CMK (cell line): ENCODE results near the gene OR5D16.
"Not testable (repeated sequence)": the region's sequence is repeated elsewhere in the genome, so short reads cannot be mapped to it uniquely, and the experiment has no call there.

Source experiments
- DNase-seq: peaks from one replicate; pipeline ENCODE4 v3.0.0-alpha.2; 2010; ENCODE audit warnings: low read depth

Gene OR5D16

GRCh38 chr11:55838452-55838851, at the start of gene OR5D16:
TSS of gene OR5D16 (plus strand) at chr11:55838752. CDS start at chr11:55838752, 0 bp downstream.
- no peak for DNase-seq

- DNase-seq = no peak
Observed at GRCh38 chr11:55791606-55792005, 46.9 kb upstream of the OR5D16 start.

GRCh38 chr11:55793321-55793720, 45.2 kb upstream of the OR5D16 start:
- no peak for DNase-seq

GRCh38 chr11:55795256-55795655, 43.3 kb upstream of the OR5D16 start, which contains the start of gene OR5D14:
TSS of gene OR5D14 (plus strand) at chr11:55795556. CDS start at chr11:55795556, 0 bp downstream.
- DNase-seq = no peak

GRCh38 chr11:55806248-55806647, 32.3 kb upstream of the OR5D16 start:
- no peak for DNase-seq

- DNase-seq = no peak
Observed at GRCh38 chr11:55811067-55811466, 27.5 kb upstream of the OR5D16 start, which contains the start of gene OR5L1. TSS of gene OR5L1 (plus strand) at chr11:55811367. CDS start at chr11:55811467, 100 bp downstream.

GRCh38 chr11:55819330-55819729, 19.2 kb upstream of the OR5D16 start, which contains the start of gene OR5D18:
TSS of gene OR5D18 (plus strand) at chr11:55819630. CDS start at chr11:55819630, 0 bp downstream.
- no peak for DNase-seq

GRCh38 chr11:55826919-55827318, 11.6 kb upstream of the OR5D16 start, which contains the start of gene OR5L2:
TSS of gene OR5L2 (plus strand) at chr11:55827219. CDS start at chr11:55827219, 0 bp downstream.
- DNase-seq = no peak

GRCh38 chr11:55847453-55847852, 8.9 kb downstream of the OR5D16 start:
- DNase-seq = no peak

GRCh38 chr11:55849037-55849436, 10.5 kb downstream of the OR5D16 start:
- DNase-seq = no peak

GRCh38 chr11:55852141-55852540, 13.6 kb downstream of the OR5D16 start:
- DNase-seq = no peak

GRCh38 chr11:55854704-55855103, 16.2 kb downstream of the OR5D16 start:
- no peak for DNase-seq

GRCh38 chr11:55867354-55867753, 28.8 kb downstream of the OR5D16 start:
- DNase-seq = not testable (repeated sequence)

- DNase-seq = not testable (repeated sequence)
Observed at GRCh38 chr11:55872731-55873130, 34.2 kb downstream of the OR5D16 start.

- DNase-seq = not testable (repeated sequence)
Observed at GRCh38 chr11:55873146-55873545, 34.6 kb downstream of the OR5D16 start.

- DNase-seq = not testable (repeated sequence)
Observed at GRCh38 chr11:55882997-55883396, 44.4 kb downstream of the OR5D16 start, which contains the start of gene TRIM51. TSS of gene TRIM51 (plus strand) at chr11:55883297. CDS start at chr11:55885429, 2,132 bp downstream.

GRCh38 chr11:55884995-55885394, 46.4 kb downstream of the OR5D16 start:
- not testable (repeated sequence) for DNase-seq

- not testable (repeated sequence) for DNase-seq
Observed at GRCh38 chr11:55885481-55885880, 46.9 kb downstream of the OR5D16 start.
